ENCODE results near the gene APOM. TPM values are rescaled to one million over a fixed set of nuclear protein-coding genes. Genes with fewer than 3 reads are reported as not detected.

Gene APOM
- total and polyA plus RNA-seq, 2 of the 4 experiments (the other 2 are of a cell fraction) = 1.4 to 3.8 TPM

GRCh38 chr6:31693535-31693934 lies 37.8 kb downstream of the APOM start:
- ChIA-PET POLR2A (ENCODE audit: unreplicated experiment) (no interaction called here), CTCF (no interaction called here)
- H2BK20ac ChIP-seq (ENCODE audit: low read depth, low read length) = no peak overlapping the region
- H3K4me3 ChIP-seq (ENCODE audit: insufficient read depth, low read depth, low read length) = no peak overlapping the region
- H2AK5ac ChIP-seq (ENCODE audit: low read depth, low read length) = no peak overlapping the region
- peaks cover 4 to 19% of the 10 kb centered on the region in 2 experiments; a peak in 3 of 4 replicates for H3K79me1 ChIP-seq (ENCODE audit: low read depth in 1 of 2, low read length in 2 of 2)
- no peaks in the 10 kb centered on the region for H3K27me3 ChIP-seq (ENCODE audit: control insufficient read depth, insufficient read depth, low read length)
- H3K56ac ChIP-seq (ENCODE audit: extremely low read depth, insufficient read depth, low read length) = no peak overlapping the region
- intact Hi-C loops (cut with micrococcal nuclease) (no loop called here), in situ Hi-C loops (cut with MboI; ENCODE audit: low sequenced_read_pairs) (no loop called here), dilution Hi-C loops (cut with HindIII; ENCODE audit: low sequenced_read_pairs, unreplicated experiment) (no loop called here)
- no peaks in the 10 kb centered on the region for H3K9me1 ChIP-seq (ENCODE audit: insufficient read depth, low read length)
- no peak overlapping the region for H4K5ac ChIP-seq (ENCODE audit: low read depth, low read length)
- H3K23ac ChIP-seq (ENCODE audit: low read depth, low read length) = no peak overlapping the region
- peaks cover 63% of the 10 kb centered on the region for H3K36me3 ChIP-seq (ENCODE audit: control insufficient read depth, insufficient read depth, low read length)
- TF ChIP-seq BHLHE40 (IDR thresholded peaks at IDR 0.05; ENCODE audit: low read depth, low read length) (no peak), RCOR1 (IDR thresholded peaks at IDR 0.05; ENCODE audit: insufficient replicate concordance, low read length) (no peak), RFX5 (IDR thresholded peaks at IDR 0.05; ENCODE audit: low read depth, low read length) (no peak), FOS (IDR thresholded peaks at IDR 0.05; ENCODE audit: low read depth, low read length) (no peak), MAFK (IDR thresholded peaks at IDR 0.05; ENCODE audit: low read depth, low read length) (no peak), MXI1 (IDR thresholded peaks at IDR 0.05; ENCODE audit: borderline replicate concordance, low read depth, low read length) (no peak), SMC3 (IDR thresholded peaks at IDR 0.05; ENCODE audit: low read depth, low read length) (no peak), CEBPB (IDR thresholded peaks at IDR 0.05; ENCODE audit: low read depth, low read length) (no peak), NFE2L2 (IDR thresholded peaks at IDR 0.05; ENCODE audit: low read depth, low read length) (no peak), MAZ (IDR thresholded peaks at IDR 0.05; ENCODE audit: borderline replicate concordance, low read depth, low read length) (no peak)
- ATAC-seq (ENCODE audit: low read depth) (no peak), DNase-seq (no peak)
- H3K9ac ChIP-seq (ENCODE audit: low read depth, low read length) = no peak overlapping the region
- H2AFZ ChIP-seq (replicated peaks; ENCODE audit: low read length, poor library complexity) = no peak overlapping the region
- H2BK5ac ChIP-seq (ENCODE audit: low read depth, low read length, poor library complexity, severe bottlenecking) = no peak overlapping the region
- no peak overlapping the region for H3K4me2 ChIP-seq (ENCODE audit: low read depth, low read length)
- no TSS peak for BruUV-seq (replicated peaks)
- no peak overlapping the region for H2BK120ac ChIP-seq (ENCODE audit: low read depth, low read length)
- H3K27ac ChIP-seq (ENCODE audit: insufficient read depth, low read length) = no peak overlapping the region
- no peak overlapping the region for H2BK15ac ChIP-seq (ENCODE audit: low read depth, low read length)
- H4K20me1 ChIP-seq (ENCODE audit: insufficient read depth, low read length) = 0 out of 2 replicates have a peak, but pooled peaks cover 4% of the 10 kb centered on the region
- H3K4me1 ChIP-seq (ENCODE audit: control insufficient read depth, insufficient read depth, low read length) = no peaks in the 10 kb centered on the region
- no peak overlapping the region for H4K91ac ChIP-seq (ENCODE audit: insufficient read depth, low read depth, low read length)
- no peak overlapping the region for H4K8ac ChIP-seq (ENCODE audit: low read depth in 2 of 2, low read length in 2 of 2)
- H3K9me3 ChIP-seq (ENCODE audit: control insufficient read depth, insufficient read depth, low read length) = no peaks in the 10 kb centered on the region
- H3K14ac ChIP-seq (replicated peaks; ENCODE audit: low read depth, low read length) = no peak overlapping the region
- WGBS, 2 experiments (ENCODE audit: extremely low coverage in 2 of 2, insufficient read length in 1 of 2) = 83% methylated on average over 1 of the region's 6 CpGs; no CpG with 5 or more reads in 1 of the 2 experiments
- H3K4ac ChIP-seq (ENCODE audit: low read depth, low read length) = no peak overlapping the region
- H3K18ac ChIP-seq (ENCODE audit: low read depth, low read length) = no peak overlapping the region
- H2AK9ac ChIP-seq (replicated peaks; ENCODE audit: low read depth, low read length, poor library complexity) = no peak overlapping the region

Measured in IMR-90 (cell line).